Bronchial epithelial cell (primary cell): ENCODE measurements around the gene RPS25. TPM values are rescaled to one million over a fixed set of nuclear protein-coding genes. Genes with fewer than 3 reads are reported as not detected.

Experiments
- DNase-seq: peaks from one replicate; pipeline ENCODE4 v3.0.0-alpha.2; 2010; ENCODE audit warnings: low read depth
- FAIRE-seq: peaks from 2 replicates; lab custom pipeline; 2011; peaks lifted over from hg19 to GRCh38; lab: Jason Lieb, UNC
- H3K27me3 ChIP-seq: 2 replicates; pipeline ENCODE4 v1.5.1; 2011; ENCODE audit warnings: low read length; ENCODE audit not compliant: control insufficient read depth, insufficient read depth
- H3K36me3 ChIP-seq: 2 replicates; pipeline ENCODE4 v1.5.1; 2011; ENCODE audit warnings: low read length; ENCODE audit not compliant: control insufficient read depth, insufficient read depth
- H3K4me3 ChIP-seq: 2 replicates; pipeline ENCODE4 v1.5.1; 2011; ENCODE audit warnings: mild to moderate bottlenecking, low read depth, low read length, control low read depth
- total RNA-seq: library from RNA; depleted of rRNA; stranded (reverse); fragments of >200 nt; gene quantifications from 2 replicates; pipeline ENCODE4 v1.2.1, GENCODE V29; 2014
- TF ChIP-seq, protein P1 (sequence below): IDR thresholded peaks from 2 replicates; pipeline ENCODE4 v1.5.1; 2011; ENCODE audit warnings: mild to moderate bottlenecking, moderate library complexity, low read length, control low read depth, inconsistent platforms; ENCODE audit not compliant: insufficient read depth, severe bottlenecking

Gene RPS25
- total RNA-seq, 1 donor from 2014 or later: 1,126 TPM

GRCh38 chr11:119051440-119052162 lies 33.5 kb upstream of the RPS25 start:
- DNase-seq (no peak), FAIRE-seq (no peak)
- Histone ChIP-seq H3K27me3 (no peaks in the 10 kb centered on the region), H3K36me3 (peaks cover 66% of the 10 kb centered on the region), H3K4me3 (no peak overlapping the region)
- TF ChIP-seq, protein P1, sequence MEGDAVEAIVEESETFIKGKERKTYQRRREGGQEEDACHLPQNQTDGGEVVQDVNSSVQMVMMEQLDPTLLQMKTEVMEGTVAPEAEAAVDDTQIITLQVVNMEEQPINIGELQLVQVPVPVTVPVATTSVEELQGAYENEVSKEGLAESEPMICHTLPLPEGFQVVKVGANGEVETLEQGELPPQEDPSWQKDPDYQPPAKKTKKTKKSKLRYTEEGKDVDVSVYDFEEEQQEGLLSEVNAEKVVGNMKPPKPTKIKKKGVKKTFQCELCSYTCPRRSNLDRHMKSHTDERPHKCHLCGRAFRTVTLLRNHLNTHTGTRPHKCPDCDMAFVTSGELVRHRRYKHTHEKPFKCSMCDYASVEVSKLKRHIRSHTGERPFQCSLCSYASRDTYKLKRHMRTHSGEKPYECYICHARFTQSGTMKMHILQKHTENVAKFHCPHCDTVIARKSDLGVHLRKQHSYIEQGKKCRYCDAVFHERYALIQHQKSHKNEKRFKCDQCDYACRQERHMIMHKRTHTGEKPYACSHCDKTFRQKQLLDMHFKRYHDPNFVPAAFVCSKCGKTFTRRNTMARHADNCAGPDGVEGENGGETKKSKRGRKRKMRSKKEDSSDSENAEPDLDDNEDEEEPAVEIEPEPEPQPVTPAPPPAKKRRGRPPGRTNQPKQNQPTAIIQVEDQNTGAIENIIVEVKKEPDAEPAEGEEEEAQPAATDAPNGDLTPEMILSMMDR: no peak

- Histone ChIP-seq H3K4me3 (no peak overlapping the region), H3K36me3 (peaks cover 58% of the 10 kb centered on the region), H3K27me3 (no peaks in the 10 kb centered on the region)
- TF ChIP-seq, protein P1: no peak
- no peak for DNase-seq
- FAIRE-seq: no peak
Observed at GRCh38 chr11:119049081-119049480, 30.9 kb upstream of the RPS25 start.

GRCh38 chr11:119048644-119049043 lies 30.5 kb upstream of the RPS25 start:
- no peak for DNase-seq
- H3K36me3 ChIP-seq: peaks cover 56% of the 10 kb centered on the region
- no peak overlapping the region for H3K4me3 ChIP-seq
- FAIRE-seq: no peak
- TF ChIP-seq, protein P1: no peak
- H3K27me3 ChIP-seq: no peaks in the 10 kb centered on the region

- no peak for DNase-seq
- TF ChIP-seq, protein P1: no peak
- no peak for FAIRE-seq
- peaks cover 47% of the 10 kb centered on the region for H3K36me3 ChIP-seq
- H3K4me3 ChIP-seq: no peak overlapping the region
- no peaks in the 10 kb centered on the region for H3K27me3 ChIP-seq
Observed at GRCh38 chr11:119047205-119047604, 29.1 kb upstream of the RPS25 start.

GRCh38 chr11:119046489-119046888 lies 28.3 kb upstream of the RPS25 start:
- TF ChIP-seq, protein P1: no peak
- DNase-seq (no peak), FAIRE-seq (no peak)
- H3K36me3 ChIP-seq: peaks cover 39% of the 10 kb centered on the region
- no peaks in the 10 kb centered on the region for H3K27me3 ChIP-seq
- H3K4me3 ChIP-seq: no peak overlapping the region

DNA sequence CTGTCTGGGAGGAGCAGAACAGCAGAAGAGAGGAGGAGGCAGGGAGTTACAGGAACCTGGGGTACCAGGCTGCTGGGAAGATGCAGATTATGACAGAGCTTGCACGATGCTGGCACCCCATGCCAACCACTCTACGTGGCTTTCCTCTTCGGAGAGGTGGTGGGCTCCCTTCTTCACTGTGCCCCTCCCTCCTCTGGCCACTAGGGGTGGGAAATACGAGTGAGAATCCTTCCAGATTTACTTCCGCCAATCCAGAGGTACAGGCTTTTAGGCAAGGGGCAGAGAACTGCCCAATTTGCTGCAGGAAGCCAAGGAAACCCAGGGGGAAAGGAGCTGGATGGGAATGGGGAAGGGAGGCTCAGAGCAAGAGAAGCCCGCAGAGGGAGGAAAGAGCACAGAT lies 26.6 kb upstream of the RPS25 start:
- DNase-seq (no peak), FAIRE-seq (no peak)
- Histone ChIP-seq H3K36me3 (peaks cover 32% of the 10 kb centered on the region), H3K27me3 (no peaks in the 10 kb centered on the region), H3K4me3 (no peak overlapping the region)
- TF ChIP-seq, protein P1: peak; percentile 31
